Right lobe of liver (tissue), 6 donors: ENCODE measurements around the gene MYADML2. TPM values are rescaled to one million over a fixed set of nuclear protein-coding genes. Genes with fewer than 3 reads are reported as not detected.
A peak's percentile ranks its signal among the peaks of the same experiment; 100 is the strongest.

Source experiments
- ATAC-seq, 4 donors: fragments of 200-7000 bp; cut with Tn5 transposase; one replicate each; pipeline ENCODE4 v1.9.1; 2020; ENCODE audit warnings: mild to moderate bottlenecking in 4 of 4, moderate library complexity in 4 of 4
- DNase-seq, 3 donors: peaks; one replicate each; pipeline ENCODE4 v3.0.0-alpha.2; 2020
- H3K27ac ChIP-seq, 3 donors: fragments of 200-600 bp; one replicate each; pipeline ENCODE4 v1.8.0; 2022
- H3K27me3 ChIP-seq, 2 donors: fragments of 200-600 bp; one replicate each; pipeline ENCODE4 v1.8.0; 2022
- H3K36me3 ChIP-seq, 4 donors: fragments of 200-600 bp; sonication (generic) in 1 of 4; one replicate each; pipeline versions ENCODE4 v1.5.1 to v1.8.0; 2017 to 2022; ENCODE audit warnings: control low read depth in 1 of 4
- H3K4me1 ChIP-seq, 4 donors: fragments of 200-600 bp; sonication (generic) in 1 of 4; one replicate each; pipeline versions ENCODE4 v1.5.1 to v1.8.0; 2017 to 2022; ENCODE audit warnings: control low read depth in 1 of 4
- H3K4me3 ChIP-seq, 3 donors: fragments of 200-600 bp; one replicate each; pipeline ENCODE4 v1.8.0; 2022
- H3K9me3 ChIP-seq, 4 donors: fragments of 200-600 bp; sonication (generic) in 1 of 4; one replicate each; pipeline versions ENCODE4 v1.5.1 to v1.8.0; 2017 to 2022; ENCODE audit warnings: control low read depth in 1 of 4
- CTCF ChIP-seq, 4 donors: fragments of 200-600 bp in 3 of 4; fragments of 450-650 bp in 1 of 4; IDR thresholded peaks; one replicate each; pipeline versions ENCODE4 v1.5.1 to v1.8.0; 2016 to 2022; ENCODE audit warnings: antibody characterized with exemption in 4 of 4, mild to moderate bottlenecking in 2 of 4
- POLR2A ChIP-seq: fragments of 450-650 bp; IDR thresholded peaks from one replicate; pipeline ENCODE4 v1.6.1; 2017; ENCODE audit warnings: antibody characterized with exemption, mild to moderate bottlenecking
- WGBS: methylation state at CpG from one replicate; pipeline ENCODE4 v1.1.6; 2018; ENCODE audit warnings: low coverage, low lambda C conversion rate; ENCODE audit not compliant: insufficient coverage; ENCODE audit errors: missing lambda C conversion rate; 5-methylcytosine and 5-hydroxymethylcytosine counted together
- intact Hi-C, 2 donors: fragments of 100-400 bp; cut with DNase I; formaldehyde crosslinking; loops; one replicate each; pipeline versions ENCODE4 v1.11.2 to v1.14.1; 2022
- total RNA-seq, 6 experiments: library from RNA; depleted of rRNA in 2 of 6; stranded (reverse); fragments of >200 nt in 2 of 6; fragmentation: NEBNext Ultra II Directional in 3 of 6; extraction: Animal tissue kit (Norgen Biotek cat#: 25700) in 3 of 6; gene quantifications; one replicate each; pipeline versions ENCODE4 v1.1.0 to v1.2.4, GENCODE V29; 2016 to 2023
- donor health status: DM: no; HTN: yes; CAD: no.
- donor health status: DM: no; HTN: no; CAD: no.
- donor health status: DM: no; HTN: no; CAD: no.
- donor health status: DM: no; HTN: yes; CAD: no.
- donor health status: DM: no; HTN: yes; CAD: no.

The MYADML2 gene
- total RNA-seq, 6 experiments from 2014 or later = not detected

GRCh38 chr17:81966343-81967243, 19.6 kb upstream of the MYADML2 start:
- peaks cover 0 to 18% (median 7%) of the 10 kb centered on the region in 4 donors for H3K4me1 ChIP-seq
- ATAC-seq (peak; percentile 8 to 56 (median 42)), DNase-seq (peak in 1 of 3 donors; percentile 60)
- H3K9me3 ChIP-seq = no peaks in the 10 kb centered on the region
- 19% methylated on average over 3 of the region's 41 CpGs for WGBS
- intact Hi-C loops = no loop called here
- no peaks in the 10 kb centered on the region for H3K27me3 ChIP-seq
- no peaks in the 10 kb centered on the region for H3K36me3 ChIP-seq
- TF ChIP-seq CTCF (IDR thresholded peaks at IDR 0.05) (no peak), POLR2A (no peak)
- H3K4me3 ChIP-seq = no peak overlapping the region
- no peak overlapping the region for H3K27ac ChIP-seq

- intact Hi-C loops = loop anchor here in 1 of 2 donors (5.0 kb wide), 1 partner anchor 53 kb away; no protein-coding TSS in a partner anchor
- no peak for DNase-seq
- no peak overlapping the region for H3K4me3 ChIP-seq
- peaks cover 0 to 27% (median 7%) of the 10 kb centered on the region in 4 donors for H3K4me1 ChIP-seq
- ATAC-seq = no peak
- H3K27ac ChIP-seq = no peak overlapping the region
- TF ChIP-seq POLR2A (no peak), CTCF (IDR thresholded peaks at IDR 0.05) (no peak)
- H3K27me3 ChIP-seq = no peaks in the 10 kb centered on the region
- 58% methylated on average over 12 of the region's 22 CpGs for WGBS
- no peaks in the 10 kb centered on the region for H3K9me3 ChIP-seq
- no peaks in the 10 kb centered on the region for H3K36me3 ChIP-seq
Measured at GRCh38 chr17:81964081-81964849, 17.2 kb upstream of the MYADML2 start.

GRCh38 chr17:81962499-81963441, 15.7 kb upstream of the MYADML2 start:
- ATAC-seq (no peak), DNase-seq (peak in 1 of 3 donors; percentile 72)
- TF ChIP-seq CTCF (IDR thresholded peaks at IDR 0.05) (no peak), POLR2A (no peak)
- Histone ChIP-seq H3K27me3 (no peaks in the 10 kb centered on the region), H3K27ac (no peak overlapping the region), H3K9me3 (no peaks in the 10 kb centered on the region), H3K4me3 (no peak overlapping the region), H3K36me3 (no peaks in the 10 kb centered on the region), H3K4me1 (peaks cover 0 to 23% (median 4%) of the 10 kb centered on the region in 4 donors)
- WGBS = 48% methylated on average over 7 of the region's 37 CpGs
- intact Hi-C loops = loop anchor here in 1 of 2 donors (5.0 kb wide), 1 partner anchor 55 kb away; no protein-coding TSS in a partner anchor
